Astrocyte (in vitro differentiated cells and primary cell): Measurements from ENCODE around the gene AEBP2.

Source experiments
- EZH2 ChIP-seq: IDR thresholded peaks from 2 replicates; pipeline ENCODE4 v1.6.1; 2012; ENCODE audit warnings: mild to moderate bottlenecking, low read length, inconsistent platforms; ENCODE audit not compliant: insufficient read depth
- TF ChIP-seq, protein P1 (sequence below): IDR thresholded peaks from 2 replicates; pipeline ENCODE4 v1.5.1; 2011; ENCODE audit warnings: low read depth, mild to moderate bottlenecking, inconsistent platforms, low read length, moderate library complexity; ENCODE audit not compliant: insufficient read depth

DNA sequence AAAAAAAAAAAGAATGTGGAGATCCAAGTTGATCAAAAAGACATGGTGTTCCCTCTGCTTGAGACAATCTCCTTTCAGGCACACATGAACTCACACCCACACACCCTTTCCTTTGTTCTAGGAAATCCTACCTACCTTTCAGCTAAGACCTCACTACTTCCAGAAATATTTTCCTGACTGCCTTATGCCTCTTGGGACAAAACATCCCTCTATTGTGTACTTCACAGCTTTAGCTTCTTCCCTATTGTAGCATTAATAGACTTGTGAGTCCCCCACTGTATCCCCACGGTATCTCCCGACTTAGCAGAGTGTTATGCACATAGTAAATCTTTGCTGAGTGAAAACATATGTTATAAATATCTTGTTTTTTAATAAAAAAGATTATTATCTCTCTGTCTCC is 44.9 kb upstream of the AEBP2 start:
- TF ChIP-seq, protein P1, sequence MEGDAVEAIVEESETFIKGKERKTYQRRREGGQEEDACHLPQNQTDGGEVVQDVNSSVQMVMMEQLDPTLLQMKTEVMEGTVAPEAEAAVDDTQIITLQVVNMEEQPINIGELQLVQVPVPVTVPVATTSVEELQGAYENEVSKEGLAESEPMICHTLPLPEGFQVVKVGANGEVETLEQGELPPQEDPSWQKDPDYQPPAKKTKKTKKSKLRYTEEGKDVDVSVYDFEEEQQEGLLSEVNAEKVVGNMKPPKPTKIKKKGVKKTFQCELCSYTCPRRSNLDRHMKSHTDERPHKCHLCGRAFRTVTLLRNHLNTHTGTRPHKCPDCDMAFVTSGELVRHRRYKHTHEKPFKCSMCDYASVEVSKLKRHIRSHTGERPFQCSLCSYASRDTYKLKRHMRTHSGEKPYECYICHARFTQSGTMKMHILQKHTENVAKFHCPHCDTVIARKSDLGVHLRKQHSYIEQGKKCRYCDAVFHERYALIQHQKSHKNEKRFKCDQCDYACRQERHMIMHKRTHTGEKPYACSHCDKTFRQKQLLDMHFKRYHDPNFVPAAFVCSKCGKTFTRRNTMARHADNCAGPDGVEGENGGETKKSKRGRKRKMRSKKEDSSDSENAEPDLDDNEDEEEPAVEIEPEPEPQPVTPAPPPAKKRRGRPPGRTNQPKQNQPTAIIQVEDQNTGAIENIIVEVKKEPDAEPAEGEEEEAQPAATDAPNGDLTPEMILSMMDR = no peak
- no peak for TF ChIP-seq EZH2
